H1 (cell line): Measurements from ENCODE around the gene SULF2.

Source experiments
- BRCA1 ChIP-seq: IDR thresholded peaks from 2 replicates; pipeline ENCODE4 v1.6.1; 2012; ENCODE audit warnings: low read depth, low read length, improper control_type of control experiment
- CHD2 ChIP-seq: IDR thresholded peaks from 2 replicates; pipeline ENCODE4 v1.6.1; 2012; ENCODE audit warnings: low read length, improper control_type of control experiment
- CTCF ChIP-seq, 3 experiments: IDR thresholded peaks; 1 replicate in 2 of 3; 2 replicates in 1 of 3; pipeline versions ENCODE4 v1.5.1 to v1.6.1; 2011; ENCODE audit warnings: low read length in 3 of 3, mild to moderate bottlenecking in 3 of 3, inconsistent platforms in 2 of 3, low read depth in 1 of 3, moderate library complexity in 1 of 3; ENCODE audit not compliant: insufficient read depth in 1 of 3; ENCODE audit errors: control extremely low read depth in 1 of 3
- EZH2 ChIP-seq: fragments of 200-600 bp; sonication (generic); IDR thresholded peaks from 2 replicates; pipeline ENCODE4 v1.7.1; 2012; ENCODE audit warnings: low read depth, mild to moderate bottlenecking, moderate library complexity, low read length, inconsistent platforms; ENCODE audit not compliant: severe bottlenecking
- KDM4A ChIP-seq: IDR thresholded peaks from one replicate; pipeline ENCODE4 v1.7.1; 2012; ENCODE audit warnings: low read depth, mild to moderate bottlenecking, moderate library complexity, low read length, inconsistent platforms; ENCODE audit not compliant: severe bottlenecking

GRCh38 chr20:47774131-47774777 lies 11.0 kb downstream of the SULF2 start:
- no peak for TF ChIP-seq CTCF (IDR thresholded peaks at IDR 0.05; ENCODE audit: control extremely low read depth in 1 of 3, insufficient read depth in 1 of 3, low read depth in 1 of 3, low read length in 3 of 3)
- no peak for TF ChIP-seq EZH2
- no peak for TF ChIP-seq KDM4A
- TF ChIP-seq CHD2: no peak
- TF ChIP-seq BRCA1: no peak
